Fibroblast of villous mesenchyme (primary cell): Measurements from ENCODE around the gene CASP4. TPM values are rescaled to one million over a fixed set of nuclear protein-coding genes. Genes with fewer than 3 reads are reported as not detected.

Source experiments
- DNase-seq: peaks from one replicate; pipeline ENCODE4 v3.0.0-alpha.2; 2010; ENCODE audit warnings: low read depth
- H3K4me3 ChIP-seq: 2 replicates; pipeline ENCODE4 v1.5.1; 2011; ENCODE audit warnings: low read depth, mild to moderate bottlenecking, low read length
- total RNA-seq: library from RNA; depleted of rRNA; stranded (reverse); fragments of >200 nt; gene quantifications from 2 replicates; pipeline ENCODE4 v1.2.3, GENCODE V29; 2012
- TF ChIP-seq, protein P1 (sequence below): IDR thresholded peaks from 2 replicates; pipeline ENCODE4 v1.5.1; 2012; ENCODE audit warnings: low read depth, mild to moderate bottlenecking, low read length; ENCODE audit not compliant: insufficient read depth

The CASP4 gene
- total RNA-seq, 1 donor = 133 TPM

DNA sequence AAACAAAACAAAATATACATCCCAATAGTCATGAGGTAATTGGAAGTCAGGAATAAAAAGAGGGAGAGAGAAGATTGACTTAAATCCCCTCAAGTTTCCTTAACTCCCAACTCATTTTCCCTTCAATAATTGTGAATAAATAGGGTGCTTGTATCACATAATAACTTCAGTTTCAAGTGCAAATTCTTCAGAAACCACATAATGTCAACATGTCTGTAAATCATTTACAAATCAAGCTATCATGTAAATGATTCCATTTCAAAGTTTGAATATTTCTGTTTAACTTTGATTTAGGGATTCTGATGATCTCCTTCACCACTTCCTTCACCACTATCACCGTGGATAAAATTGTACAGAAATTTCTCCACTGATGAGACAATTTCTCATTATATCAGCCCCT is 31.3 kb upstream of the CASP4 start:
- peak; percentile 17 for DNase-seq
- no peak overlapping the region for H3K4me3 ChIP-seq
- TF ChIP-seq, protein P1, sequence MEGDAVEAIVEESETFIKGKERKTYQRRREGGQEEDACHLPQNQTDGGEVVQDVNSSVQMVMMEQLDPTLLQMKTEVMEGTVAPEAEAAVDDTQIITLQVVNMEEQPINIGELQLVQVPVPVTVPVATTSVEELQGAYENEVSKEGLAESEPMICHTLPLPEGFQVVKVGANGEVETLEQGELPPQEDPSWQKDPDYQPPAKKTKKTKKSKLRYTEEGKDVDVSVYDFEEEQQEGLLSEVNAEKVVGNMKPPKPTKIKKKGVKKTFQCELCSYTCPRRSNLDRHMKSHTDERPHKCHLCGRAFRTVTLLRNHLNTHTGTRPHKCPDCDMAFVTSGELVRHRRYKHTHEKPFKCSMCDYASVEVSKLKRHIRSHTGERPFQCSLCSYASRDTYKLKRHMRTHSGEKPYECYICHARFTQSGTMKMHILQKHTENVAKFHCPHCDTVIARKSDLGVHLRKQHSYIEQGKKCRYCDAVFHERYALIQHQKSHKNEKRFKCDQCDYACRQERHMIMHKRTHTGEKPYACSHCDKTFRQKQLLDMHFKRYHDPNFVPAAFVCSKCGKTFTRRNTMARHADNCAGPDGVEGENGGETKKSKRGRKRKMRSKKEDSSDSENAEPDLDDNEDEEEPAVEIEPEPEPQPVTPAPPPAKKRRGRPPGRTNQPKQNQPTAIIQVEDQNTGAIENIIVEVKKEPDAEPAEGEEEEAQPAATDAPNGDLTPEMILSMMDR = no peak

DNA sequence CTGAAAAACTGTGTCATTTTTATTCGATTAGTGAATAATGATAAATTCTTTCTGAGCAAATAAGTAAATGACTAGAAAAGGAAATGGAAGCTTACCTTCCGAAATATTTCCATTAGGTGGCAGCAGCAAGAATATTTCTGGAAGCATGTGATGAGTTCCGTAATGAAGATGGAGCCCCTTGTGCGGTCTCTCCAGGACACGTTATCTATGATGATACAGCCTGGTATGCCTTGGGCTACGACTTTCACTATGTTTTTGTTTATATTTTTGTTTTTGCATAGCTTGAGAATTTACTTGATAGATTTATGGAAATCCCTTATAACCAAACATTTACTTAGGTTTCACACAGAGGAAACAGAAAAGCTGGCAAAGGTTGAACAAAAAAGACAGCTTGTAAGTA is 28.9 kb upstream of the CASP4 start:
- peak; percentile 81 for DNase-seq
- peak overlapping the region; percentile 35 for H3K4me3 ChIP-seq
- TF ChIP-seq, protein P1 = peak; percentile 37

DNA sequence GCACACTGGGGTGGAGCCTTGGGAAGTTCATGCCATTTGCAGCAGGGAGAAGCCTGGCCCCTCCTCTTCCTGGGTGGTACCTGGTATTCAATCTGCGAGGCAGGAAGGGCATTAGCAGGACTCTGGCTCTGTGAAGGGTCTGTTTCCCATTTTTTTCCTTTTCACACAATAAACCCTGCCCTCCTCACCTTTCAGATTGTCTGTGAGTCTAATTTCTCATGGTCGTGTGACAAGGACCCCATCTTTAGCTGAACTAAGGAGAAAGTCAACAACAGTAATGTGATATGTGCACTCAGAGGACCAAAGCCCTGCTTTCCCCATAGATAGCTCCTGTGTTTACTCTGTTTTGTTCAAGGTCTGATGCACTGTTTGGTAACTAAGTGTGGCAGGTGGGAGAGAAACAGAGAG is 26.6 kb upstream of the CASP4 start:
- TF ChIP-seq, protein P1 = no peak
- H3K4me3 ChIP-seq = no peak overlapping the region
- DNase-seq = no peak

DNA sequence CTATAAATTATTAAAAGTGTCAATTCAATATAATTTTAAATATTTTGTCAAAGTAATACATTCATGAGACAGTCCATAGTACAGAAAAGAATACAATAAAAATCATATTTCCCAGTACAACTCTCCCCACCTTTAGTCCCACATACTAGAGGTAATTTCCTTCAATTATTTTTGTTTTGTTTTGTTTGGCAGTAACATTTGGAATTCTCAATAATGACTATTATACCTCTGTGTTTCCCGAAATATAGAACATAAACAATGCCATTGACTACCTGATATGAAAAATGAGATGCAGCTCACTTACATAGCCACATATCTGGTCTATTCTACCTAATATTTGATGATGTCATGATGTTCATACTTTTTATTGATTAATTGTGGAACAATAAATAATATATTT is 24.4 kb upstream of the CASP4 start:
- no peak for DNase-seq
- no peak overlapping the region for H3K4me3 ChIP-seq
- TF ChIP-seq, protein P1 = no peak

DNA sequence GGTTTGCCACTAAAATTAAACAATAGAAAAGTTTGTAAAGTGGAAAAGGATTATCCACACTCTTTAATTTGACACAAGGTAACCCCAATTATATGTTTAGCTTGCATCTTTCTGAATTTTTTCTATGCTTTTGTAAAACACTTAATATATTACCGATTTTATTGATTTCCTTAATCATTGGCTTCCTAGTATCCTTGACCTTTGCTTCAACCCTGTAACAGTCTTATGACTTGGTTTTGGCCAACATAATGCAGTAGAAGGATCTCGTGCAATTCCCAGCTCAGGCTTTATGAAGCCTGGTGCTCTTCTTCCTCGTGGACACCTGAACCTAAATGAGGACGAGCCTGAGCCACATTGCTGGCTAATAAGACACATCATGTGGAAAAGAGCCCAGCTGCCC is 23.6 kb upstream of the CASP4 start:
- no peak overlapping the region for H3K4me3 ChIP-seq
- TF ChIP-seq, protein P1 = no peak
- DNase-seq = no peak

DNA sequence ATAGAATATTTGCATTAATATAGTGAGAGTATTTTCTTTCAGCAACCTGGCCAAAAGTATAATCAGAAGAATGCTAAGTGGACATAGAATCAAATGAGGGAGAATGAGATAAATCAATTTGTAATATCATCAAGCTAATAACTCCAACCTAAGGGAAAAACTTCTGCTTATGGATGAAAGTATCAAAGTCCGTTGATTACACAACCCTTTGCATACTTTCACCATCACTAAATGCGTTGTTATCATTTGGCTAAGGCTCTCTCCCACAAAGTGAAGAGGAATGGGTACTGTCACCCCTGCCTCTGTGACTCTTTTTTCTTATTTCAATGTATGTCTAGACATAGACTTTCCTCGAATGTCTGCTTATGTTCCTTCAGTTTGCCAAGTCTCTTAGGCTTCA is 16.4 kb upstream of the CASP4 start:
- TF ChIP-seq, protein P1 = no peak
- H3K4me3 ChIP-seq = no peak overlapping the region
- no peak for DNase-seq

DNA sequence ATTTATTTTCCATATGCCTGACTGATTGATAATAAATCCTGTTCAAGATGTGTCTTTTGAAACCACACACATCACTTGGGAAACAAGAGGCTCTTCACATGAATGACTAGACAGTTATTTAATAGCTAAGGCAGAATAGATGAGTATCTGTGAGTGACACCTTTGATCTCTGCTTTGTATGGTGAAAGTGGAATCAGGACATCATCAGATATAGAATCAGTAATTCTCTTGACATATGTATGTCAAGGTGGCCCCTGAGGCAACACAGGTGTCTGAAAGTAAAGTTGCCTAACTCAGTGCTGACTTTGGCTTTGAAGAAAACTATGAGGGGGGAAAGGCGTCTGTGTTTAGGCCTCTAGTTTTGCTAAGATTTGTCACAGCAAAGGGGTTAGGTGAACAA is 11.5 kb upstream of the CASP4 start:
- TF ChIP-seq, protein P1 = no peak
- DNase-seq = no peak
- H3K4me3 ChIP-seq = no peak overlapping the region
